ENCODE measurements around the gene TPRG1L.

Gene TPRG1L

GRCh38 chr1:3594706-3595377 lies 30.0 kb upstream of the TPRG1L start:
- no peak for DNase-seq (ENCODE audit: low read depth)

GRCh38 chr1:3595949-3596348 lies 28.9 kb upstream of the TPRG1L start:
- no peak for DNase-seq (ENCODE audit: low read depth)

- DNase-seq (ENCODE audit: low read depth), result no peak
Observed at GRCh38 chr1:3596663-3597598, 27.9 kb upstream of the TPRG1L start.

- DNase-seq (ENCODE audit: low read depth), result no peak
Observed at GRCh38 chr1:3597599-3597964, 27.2 kb upstream of the TPRG1L start.

- no peak for DNase-seq (ENCODE audit: low read depth)
Observed at GRCh38 chr1:3598051-3598491, 26.7 kb upstream of the TPRG1L start.

GRCh38 chr1:3598522-3599285 lies 26.1 kb upstream of the TPRG1L start:
- no peak for DNase-seq (ENCODE audit: low read depth)

GRCh38 chr1:3599286-3599811 lies 25.5 kb upstream of the TPRG1L start:
- no peak for DNase-seq (ENCODE audit: low read depth)

- no peak for DNase-seq (ENCODE audit: low read depth)
Observed at GRCh38 chr1:3599816-3600215, 25.0 kb upstream of the TPRG1L start.

GRCh38 chr1:3600354-3600753 lies 24.5 kb upstream of the TPRG1L start:
- DNase-seq (ENCODE audit: low read depth), result no peak

- DNase-seq (ENCODE audit: low read depth), result no peak
Observed at GRCh38 chr1:3601743-3602142, 23.1 kb upstream of the TPRG1L start.

GRCh38 chr1:3602375-3602774 lies 22.4 kb upstream of the TPRG1L start:
- no peak for DNase-seq (ENCODE audit: low read depth)

GRCh38 chr1:3603156-3603555 lies 21.7 kb upstream of the TPRG1L start:
- DNase-seq (ENCODE audit: low read depth), result no peak

GRCh38 chr1:3603571-3604467 lies 21.0 kb upstream of the TPRG1L start:
- no peak for DNase-seq (ENCODE audit: low read depth)

GRCh38 chr1:3604468-3604974 lies 20.3 kb upstream of the TPRG1L start:
- no peak for DNase-seq (ENCODE audit: low read depth)

- no peak for DNase-seq (ENCODE audit: low read depth)
Observed at GRCh38 chr1:3604997-3605823, 19.6 kb upstream of the TPRG1L start.

GRCh38 chr1:3606779-3607702 lies 17.8 kb upstream of the TPRG1L start:
- no peak for DNase-seq (ENCODE audit: low read depth)

- DNase-seq (ENCODE audit: low read depth), result no peak
Observed at GRCh38 chr1:3607703-3608065, 17.1 kb upstream of the TPRG1L start.

GRCh38 chr1:3608154-3608553 lies 16.7 kb upstream of the TPRG1L start:
- no peak for DNase-seq (ENCODE audit: low read depth)

Measured in fibroblast of the conjunctiva (primary cell).